DND-41 (cell line): ENCODE measurements around the gene PSMG1.
A peak's percentile ranks its signal among the peaks of the same experiment; 100 is the strongest.

Source experiments
- ATAC-seq: fragments of 200-7000 bp; cut with Tn5 transposase; 3 replicates; pipeline ENCODE4 v1.9.1; 2021; ENCODE audit warnings: low read depth; ENCODE audit not compliant: insufficient read depth
- DNase-seq: peaks from one replicate; pipeline ENCODE4 v3.0.0-alpha.2; 2020
- H2AFZ ChIP-seq: 2 replicates; pipeline ENCODE4 v1.6.0; 2012; ENCODE audit warnings: low read depth, low read length
- H3K27ac ChIP-seq: 2 replicates; pipeline ENCODE4 v1.5.1; 2012; ENCODE audit warnings: low read length, inconsistent platforms
- H3K27me3 ChIP-seq: fragments of 200-600 bp; sonication (generic); 2 replicates; pipeline ENCODE4 v1.6.0; 2012; ENCODE audit warnings: low read length, mild to moderate bottlenecking, inconsistent platforms; ENCODE audit not compliant: insufficient read depth, poor library complexity
- H3K36me3 ChIP-seq: 2 replicates; pipeline ENCODE4 v1.5.1; 2012; ENCODE audit warnings: low read length, inconsistent platforms; ENCODE audit not compliant: insufficient read depth
- H3K4me1 ChIP-seq: 2 replicates; pipeline ENCODE4 v1.5.1; 2012; ENCODE audit warnings: mild to moderate bottlenecking, low read length; ENCODE audit not compliant: insufficient read depth
- H3K4me2 ChIP-seq: 2 replicates; pipeline ENCODE4 v1.6.0; 2012; ENCODE audit warnings: mild to moderate bottlenecking, moderate library complexity, low read length, inconsistent platforms; ENCODE audit not compliant: insufficient read depth
- H3K4me3 ChIP-seq, 2 experiments: fragments of 200-600 bp in 1 of 2; shearing (Covaris generic) in 1 of 2; 2 replicates each; pipeline ENCODE4 v1.5.1; 2012 to 2016; ENCODE audit warnings: inconsistent platforms in 2 of 2, low read length in 2 of 2, mild to moderate bottlenecking in 2 of 2, low read depth in 1 of 2, moderate library complexity in 1 of 2
- H3K79me2 ChIP-seq: 2 replicates; pipeline ENCODE4 v1.6.0; 2012; ENCODE audit warnings: low read length, inconsistent platforms; ENCODE audit not compliant: insufficient read depth
- H3K9ac ChIP-seq: 2 replicates; pipeline ENCODE4 v1.6.0; 2012; ENCODE audit warnings: low read depth, mild to moderate bottlenecking, inconsistent platforms, low read length, moderate library complexity
- H3K9me3 ChIP-seq: 2 replicates; pipeline ENCODE4 v1.5.1; 2012; ENCODE audit warnings: low read length, moderate library complexity, mild to moderate bottlenecking, inconsistent platforms; ENCODE audit not compliant: insufficient read depth, severe bottlenecking
- H4K20me1 ChIP-seq: 2 replicates; pipeline ENCODE4 v1.6.0; 2012; ENCODE audit warnings: low read length; ENCODE audit not compliant: insufficient read depth
- CTCF ChIP-seq: IDR thresholded peaks from 2 replicates; pipeline ENCODE4 v1.5.1; 2012; ENCODE audit warnings: borderline replicate concordance, low read length, moderate library complexity, mild to moderate bottlenecking; ENCODE audit not compliant: poor library complexity, severe bottlenecking; ENCODE audit errors: extremely low read depth
- EZH2 ChIP-seq: IDR thresholded peaks from 3 replicates; pipeline ENCODE4 v1.6.1; 2012; ENCODE audit warnings: borderline replicate concordance, low read depth, mild to moderate bottlenecking, moderate library complexity, low read length, inconsistent platforms; ENCODE audit not compliant: severe bottlenecking

The PSMG1 gene

GRCh38 chr21:39176271-39176709 is 7.0 kb downstream of the PSMG1 start:
- H3K4me2 ChIP-seq, result no peak overlapping the region
- ATAC-seq (no peak), DNase-seq (no peak)
- no peaks in the 10 kb centered on the region for H3K9me3 ChIP-seq
- H3K27me3 ChIP-seq, result no peaks in the 10 kb centered on the region
- no peak overlapping the region for H3K27ac ChIP-seq
- peaks cover 83% of the 10 kb centered on the region for H3K36me3 ChIP-seq
- H4K20me1 ChIP-seq, result peaks cover 14% of the 10 kb centered on the region; the same call in 1 of the 2 replicates
- TF ChIP-seq CTCF (no peak), EZH2 (no peak)
- H3K4me1 ChIP-seq, result peaks cover 22% of the 10 kb centered on the region
- H3K9ac ChIP-seq, result no peak overlapping the region
- H3K79me2 ChIP-seq, result peaks cover 45% of the 10 kb centered on the region
- no peak overlapping the region for H2AFZ ChIP-seq
- no peak overlapping the region for H3K4me3 ChIP-seq

- ATAC-seq, result no peak
- no peak for DNase-seq
- Histone ChIP-seq H3K9me3 (no peaks in the 10 kb centered on the region), H3K9ac (no peak overlapping the region), H3K79me2 (peaks cover 38% of the 10 kb centered on the region), H3K4me2 (no peak overlapping the region), H3K27ac (no peak overlapping the region), H2AFZ (no peak overlapping the region), H3K27me3 (no peaks in the 10 kb centered on the region), H3K36me3 (peaks cover 81% of the 10 kb centered on the region), H3K4me1 (peaks cover 16% of the 10 kb centered on the region; the same call in 1 of the 2 replicates), H4K20me1 (peaks cover 8% of the 10 kb centered on the region; the same call in 1 of the 2 replicates), H3K4me3 (no peak overlapping the region)
- TF ChIP-seq EZH2 (no peak), CTCF (no peak)
Observed at GRCh38 chr21:39175665-39176064, 7.6 kb downstream of the PSMG1 start.

GRCh38 chr21:39175154-39175553 is 8.1 kb downstream of the PSMG1 start:
- Histone ChIP-seq H3K27me3 (no peaks in the 10 kb centered on the region), H3K27ac (no peak overlapping the region), H3K4me2 (no peak overlapping the region), H3K36me3 (peaks cover 80% of the 10 kb centered on the region), H3K9ac (no peak overlapping the region), H3K79me2 (peaks cover 33% of the 10 kb centered on the region), H3K9me3 (no peaks in the 10 kb centered on the region), H4K20me1 (peaks cover 6% of the 10 kb centered on the region; the same call in 1 of the 2 replicates), H2AFZ (no peak overlapping the region), H3K4me3 (no peak overlapping the region), H3K4me1 (peaks cover 10% of the 10 kb centered on the region; the same call in 1 of the 2 replicates)
- DNase-seq (no peak), ATAC-seq (no peak)
- peak; percentile 60 for TF ChIP-seq CTCF
- no peak for TF ChIP-seq EZH2
